CD14-positive monocyte (primary cell): Measurements from ENCODE around the gene TIAM2. TPM values are rescaled to one million over a fixed set of nuclear protein-coding genes. Genes with fewer than 3 reads are reported as not detected.

Experiments
- DNase-seq, 3 donors: peaks; one replicate each; pipeline ENCODE4 v3.0.0-alpha.2; 2011 to 2022
- H2AFZ ChIP-seq: 2 replicates; pipeline ENCODE4 v1.6.0; 2012; ENCODE audit warnings: mild to moderate bottlenecking, low read depth, low read length, inconsistent platforms; ENCODE audit not compliant: insufficient read depth, poor library complexity, severe bottlenecking
- H3K27ac ChIP-seq, 2 donors: 1 replicate in 1 of 2; 2 replicates in 1 of 2; pipeline ENCODE4 v1.5.1; 2012 to 2013; ENCODE audit warnings: low read length in 2 of 2, control low read depth in 1 of 2, inconsistent platforms in 1 of 2, low read depth in 1 of 2, mild to moderate bottlenecking in 1 of 2
- H3K27me3 ChIP-seq, 2 donors: one replicate each; pipeline versions ENCODE4 v1.6.0 to v1.6.1; 2011 to 2013; ENCODE audit warnings: low read length in 2 of 2; ENCODE audit not compliant: control insufficient read depth in 2 of 2, insufficient read depth in 2 of 2
- H3K36me3 ChIP-seq, 2 donors: replicated peaks in 1 of 2; 1 replicate in 1 of 2; 2 replicates in 1 of 2; pipeline versions ENCODE4 v1.5.1 to v1.6.1; 2012 to 2013; ENCODE audit warnings: low read length in 2 of 2, control low read depth in 1 of 2, inconsistent platforms in 1 of 2, mild to moderate bottlenecking in 1 of 2; ENCODE audit not compliant: insufficient read depth in 2 of 2, control insufficient read depth in 1 of 2
- H3K4me1 ChIP-seq, 2 donors: 1 replicate in 1 of 2; 2 replicates in 1 of 2; pipeline versions ENCODE4 v1.5.1 to v1.6.1; 2012 to 2013; ENCODE audit warnings: low read length in 2 of 2, control low read depth in 1 of 2, inconsistent platforms in 1 of 2, mild to moderate bottlenecking in 1 of 2, moderate library complexity in 1 of 2; ENCODE audit not compliant: insufficient read depth in 2 of 2, control insufficient read depth in 1 of 2
- H3K4me2 ChIP-seq: replicated peaks from 2 replicates; pipeline ENCODE3; 2012; ENCODE audit warnings: low read length, moderate library complexity, mild to moderate bottlenecking; ENCODE audit not compliant: poor library complexity, severe bottlenecking; ENCODE audit errors: extremely low read depth
- H3K4me3 ChIP-seq, 3 experiments: fragments of 200-600 bp in 1 of 3; sonication (generic) in 1 of 3; replicated peaks in 1 of 3; 1 replicate in 2 of 3; 2 replicates in 1 of 3; pipeline ENCODE4 v1.5.1; 2011 to 2013; ENCODE audit warnings: low read length in 3 of 3, mild to moderate bottlenecking in 3 of 3, control low read depth in 2 of 3, low read depth in 2 of 3, inconsistent platforms in 1 of 3, moderate library complexity in 1 of 3
- H3K79me2 ChIP-seq: 2 replicates; pipeline ENCODE4 v1.6.0; 2012; ENCODE audit warnings: mild to moderate bottlenecking, control low read depth, inconsistent platforms, low read length, moderate library complexity; ENCODE audit not compliant: insufficient read depth
- H3K9ac ChIP-seq: 2 replicates; pipeline ENCODE4 v1.6.0; 2017; ENCODE audit warnings: low read length, mild to moderate bottlenecking; ENCODE audit not compliant: insufficient read depth, poor library complexity, severe bottlenecking
- H3K9me3 ChIP-seq, 2 donors: replicated peaks in 1 of 2; 1 replicate in 1 of 2; 2 replicates in 1 of 2; pipeline versions ENCODE4 v1.5.1 to v1.6.1; 2012 to 2013; ENCODE audit warnings: low read length in 2 of 2, control low read depth in 1 of 2; ENCODE audit not compliant: control insufficient read depth in 1 of 2, insufficient read depth in 1 of 2
- H4K20me1 ChIP-seq: 2 replicates; pipeline ENCODE4 v1.6.0; 2012; ENCODE audit warnings: mild to moderate bottlenecking, low read length, control low read depth, moderate library complexity; ENCODE audit not compliant: insufficient read depth
- H3K27ac Mint-ChIP-seq, 7 donors: one replicate each; pipeline ENCODE4 v1.8.0; 2020; ENCODE audit warnings: mild to moderate bottlenecking in 7 of 7, mixed read lengths in 7 of 7, moderate library complexity in 6 of 7, inconsistent platforms in 2 of 7
- H3K27me3 Mint-ChIP-seq, 3 donors: one replicate each; pipeline ENCODE4 v1.8.0; 2021 to 2022; ENCODE audit warnings: low read depth in 3 of 3, mild to moderate bottlenecking in 3 of 3, mixed read lengths in 3 of 3, moderate library complexity in 3 of 3, inconsistent platforms in 1 of 3
- H3K36me3 Mint-ChIP-seq, 2 donors: one replicate each; pipeline ENCODE4 v1.8.0; 2020; ENCODE audit warnings: mixed read lengths in 2 of 2, inconsistent platforms in 1 of 2, mild to moderate bottlenecking in 1 of 2
- H3K4me1 Mint-ChIP-seq: one replicate; pipeline ENCODE4 v1.8.0; 2020; ENCODE audit warnings: mild to moderate bottlenecking, mixed read lengths
- H3K4me3 Mint-ChIP-seq, 2 donors: one replicate each; pipeline ENCODE4 v1.8.0; 2020; ENCODE audit warnings: mild to moderate bottlenecking in 2 of 2, mixed read lengths in 2 of 2, moderate library complexity in 1 of 2
- H3K9me3 Mint-ChIP-seq, 7 donors: one replicate each; pipeline ENCODE4 v1.8.0; 2020 to 2022; ENCODE audit warnings: mixed read lengths in 7 of 7, mild to moderate bottlenecking in 6 of 7, moderate library complexity in 6 of 7, inconsistent platforms in 2 of 7
- WGBS: methylation state at CpG from one replicate; pipeline ENCODE4 v1.1.5; 2013; ENCODE audit warnings: missing lambda C conversion rate; ENCODE audit not compliant: insufficient coverage; 5-methylcytosine and 5-hydroxymethylcytosine counted together
- intact Hi-C, 2 donors: fragments of 100-400 bp; cut with micrococcal nuclease; formaldehyde crosslinking; loops; one replicate each; pipeline versions ENCODE4 v1.15.0 to v1.15.1; 2023
- polyA plus RNA-seq, 3 donors: library from polyadenylated mRNA; depleted of rRNA in 1 of 3; unstranded in 2 of 3; stranded (reverse) in 1 of 3; fragments of 300-500 nt in 2 of 3; fragments of >200 nt in 1 of 3; fragmentation: Illumina TruSeq in 2 of 3; gene quantifications; 1 replicate in 2 of 3; 2 replicates in 1 of 3; pipeline ENCODE4 v1.2.3, GENCODE V29; 2012 to 2021
- TF ChIP-seq, protein P1 (sequence below): fragments of 200-600 bp; IDR thresholded peaks from one replicate; pipeline ENCODE4 v1.8.0; 2022; ENCODE audit warnings: antibody characterized with exemption, mild to moderate bottlenecking

Gene TIAM2
- polyA plus RNA-seq, 3 donors, result 0.25 to 4.2 (median 0.67) TPM

DNA sequence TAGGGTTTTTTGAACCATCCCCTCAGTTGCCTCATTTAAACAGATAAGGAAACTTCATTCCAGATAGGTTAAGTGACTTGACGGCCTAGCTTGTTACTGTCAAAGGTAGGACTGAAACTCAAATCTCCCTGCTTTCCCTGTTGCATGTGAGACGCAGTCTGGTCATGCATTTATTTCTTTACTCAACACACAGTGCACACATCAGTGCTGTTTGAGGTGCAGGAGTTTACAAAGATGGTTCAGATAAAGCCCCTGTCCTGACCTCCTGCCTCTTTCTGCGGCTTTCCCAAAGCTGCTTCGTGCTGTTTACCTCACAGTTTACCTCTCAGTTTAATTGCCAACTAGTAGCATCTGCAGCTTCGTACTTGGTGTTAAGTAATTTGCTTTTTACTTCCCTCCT, 26.6 kb downstream of the TIAM2 start:
- Histone ChIP-seq H2AFZ (no peak overlapping the region), H3K36me3 (no peaks in the 10 kb centered on the region), H3K9me3 (no peaks in the 10 kb centered on the region), H3K9ac (no peak overlapping the region), H3K4me2 (no peak overlapping the region), H3K4me3 (no peak overlapping the region), H3K4me1 (no peaks in the 10 kb centered on the region), H3K27ac (no peak overlapping the region), H3K79me2 (no peaks in the 10 kb centered on the region), H3K27me3 (no peaks in the 10 kb centered on the region), H4K20me1 (no peaks in the 10 kb centered on the region)
- no peaks in the 10 kb centered on the region for H3K9me3 Mint-ChIP-seq
- no peak overlapping the region for H3K27ac Mint-ChIP-seq
- no peaks in the 10 kb centered on the region for H3K4me1 Mint-ChIP-seq
- H3K4me3 Mint-ChIP-seq, result no peak overlapping the region
- intact Hi-C loops, result no loop called here
- no peaks in the 10 kb centered on the region for H3K36me3 Mint-ChIP-seq
- TF ChIP-seq, protein P1, sequence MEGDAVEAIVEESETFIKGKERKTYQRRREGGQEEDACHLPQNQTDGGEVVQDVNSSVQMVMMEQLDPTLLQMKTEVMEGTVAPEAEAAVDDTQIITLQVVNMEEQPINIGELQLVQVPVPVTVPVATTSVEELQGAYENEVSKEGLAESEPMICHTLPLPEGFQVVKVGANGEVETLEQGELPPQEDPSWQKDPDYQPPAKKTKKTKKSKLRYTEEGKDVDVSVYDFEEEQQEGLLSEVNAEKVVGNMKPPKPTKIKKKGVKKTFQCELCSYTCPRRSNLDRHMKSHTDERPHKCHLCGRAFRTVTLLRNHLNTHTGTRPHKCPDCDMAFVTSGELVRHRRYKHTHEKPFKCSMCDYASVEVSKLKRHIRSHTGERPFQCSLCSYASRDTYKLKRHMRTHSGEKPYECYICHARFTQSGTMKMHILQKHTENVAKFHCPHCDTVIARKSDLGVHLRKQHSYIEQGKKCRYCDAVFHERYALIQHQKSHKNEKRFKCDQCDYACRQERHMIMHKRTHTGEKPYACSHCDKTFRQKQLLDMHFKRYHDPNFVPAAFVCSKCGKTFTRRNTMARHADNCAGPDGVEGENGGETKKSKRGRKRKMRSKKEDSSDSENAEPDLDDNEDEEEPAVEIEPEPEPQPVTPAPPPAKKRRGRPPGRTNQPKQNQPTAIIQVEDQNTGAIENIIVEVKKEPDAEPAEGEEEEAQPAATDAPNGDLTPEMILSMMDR, result no peak
- DNase-seq, result no peak
- peaks cover 0 to 5% (median 2%) of the 10 kb centered on the region in 3 donors for H3K27me3 Mint-ChIP-seq
- no CpG with 5 or more reads among the region's 5 CpGs for WGBS

DNA sequence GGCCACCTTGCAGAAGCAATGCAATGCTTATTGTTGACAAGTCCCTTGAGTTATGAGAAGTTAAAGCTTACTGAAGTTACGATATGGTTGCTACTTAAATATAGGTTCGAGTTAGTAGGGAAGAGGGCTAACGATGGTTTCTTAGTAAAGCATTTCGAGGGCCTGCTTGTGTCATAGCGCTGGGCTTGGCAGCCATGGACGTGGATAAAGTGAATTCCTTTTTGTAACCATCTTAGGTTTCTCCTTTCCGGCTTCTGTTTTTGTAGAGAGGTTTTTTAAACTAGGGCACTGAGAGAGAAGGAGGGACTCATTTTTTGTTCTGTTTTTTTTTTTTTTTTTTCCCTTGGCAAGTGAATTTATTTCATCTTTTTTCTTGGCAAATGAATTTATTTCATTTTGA, 27.6 kb downstream of the TIAM2 start:
- 88% methylated on average over 6 of the region's 7 CpGs for WGBS
- no peak overlapping the region for H3K27ac Mint-ChIP-seq

More for the DNA sequence above, 27.6 kb downstream of the TIAM2 start:
- TF ChIP-seq, protein P1, result no peak
- Mint-ChIP-seq H3K4me3 (no peak overlapping the region), H3K27me3 (peaks cover 0 to 5% (median 2%) of the 10 kb centered on the region in 3 donors), H3K4me1 (no peaks in the 10 kb centered on the region), H3K36me3 (no peaks in the 10 kb centered on the region), H3K9me3 (no peaks in the 10 kb centered on the region)
- no peak for DNase-seq
- Histone ChIP-seq H3K36me3 (no peaks in the 10 kb centered on the region), H2AFZ (no peak overlapping the region), H3K4me2 (no peak overlapping the region), H3K79me2 (no peaks in the 10 kb centered on the region), H3K4me1 (no peaks in the 10 kb centered on the region), H3K27ac (no peak overlapping the region), H3K27me3 (no peaks in the 10 kb centered on the region), H4K20me1 (no peaks in the 10 kb centered on the region), H3K9ac (no peak overlapping the region), H3K9me3 (no peaks in the 10 kb centered on the region), H3K4me3 (no peak overlapping the region)
- intact Hi-C loops, result no loop called here
